ENCODE results near the gene EGR4.

DNA sequence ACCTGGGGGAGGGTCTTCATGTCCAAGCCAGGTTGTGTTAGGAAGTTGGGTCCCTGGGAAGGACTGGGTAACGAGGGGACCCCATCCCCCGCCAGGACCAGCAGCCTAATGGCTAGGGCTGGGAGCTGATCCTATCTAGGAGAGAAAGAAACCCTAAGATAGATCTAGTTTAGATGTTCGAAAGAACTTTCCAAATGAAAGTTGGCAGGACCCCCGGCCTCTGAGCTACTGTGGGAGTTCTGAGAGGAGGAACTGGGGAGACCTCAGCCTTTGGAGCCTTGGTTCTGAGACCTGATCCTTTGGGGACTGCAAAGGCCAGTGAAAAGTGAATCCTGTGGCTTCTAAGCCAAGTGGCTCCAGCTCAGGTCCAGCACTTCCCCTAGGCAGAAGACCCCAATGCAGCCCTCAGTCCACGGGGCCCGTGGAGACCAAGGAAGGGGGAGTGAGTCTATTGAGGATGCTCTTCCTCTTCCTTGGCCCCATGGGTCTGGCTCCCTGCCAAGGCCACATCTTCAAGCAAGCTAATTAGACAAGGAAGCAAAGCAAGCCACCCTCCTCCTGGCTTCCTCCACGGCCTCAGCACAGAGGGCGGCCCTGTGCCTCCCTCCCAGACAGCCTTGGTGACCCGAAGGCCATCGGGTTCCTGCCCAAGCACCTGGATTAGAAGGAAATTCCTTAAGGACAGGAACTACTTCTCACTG, 35.8 kb downstream of the EGR4 start:
- TF ChIP-seq CTCF (conservative IDR thresholded peaks at IDR 0.05; ENCODE audit: low read depth in 2 of 2) (no peak), CREB1 (CRISPR knock-in tag; IDR thresholded peaks at IDR 0.05; ENCODE audit: low read depth) (no peak), REST (IDR thresholded peaks at IDR 0.05; ENCODE audit: unreplicated experiment) (no peak), POLR2AphosphoS5 (IDR thresholded peaks at IDR 0.05; ENCODE audit: low read depth) (no peak), EZH2 (IDR thresholded peaks at IDR 0.05; ENCODE audit: low read depth, unreplicated experiment) (no peak)

All from GM23338 (cell line).